Neural progenitor cell (in vitro differentiated cells): ENCODE data around the gene FHDC1. TPM values are rescaled to one million over a fixed set of nuclear protein-coding genes. Genes with fewer than 3 reads are reported as not detected.

Source experiments
- DNase-seq: peaks from one replicate; pipeline ENCODE4 v3.0.0-alpha.2; 2016; ENCODE audit warnings: low spot score
- H2AFZ ChIP-seq: fragments of 200-600 bp; sonication (generic); replicated peaks from 2 replicates; pipeline ENCODE4 v1.6.1; 2016; ENCODE audit warnings: antibody characterized with exemption
- H3F3A ChIP-seq: fragments of 200-600 bp; sonication (generic); 2 replicates; pipeline ENCODE4 v1.6.1; 2016; ENCODE audit warnings: antibody characterized with exemption, low read depth
- H3K27ac ChIP-seq: fragments of 200-600 bp; sonication (generic); 2 replicates; pipeline ENCODE4 v1.5.1; 2016; ENCODE audit warnings: mild to moderate bottlenecking
- H3K27me3 ChIP-seq: fragments of 200-600 bp; sonication (generic); 2 replicates; pipeline ENCODE4 v1.6.1; 2016; ENCODE audit warnings: mild to moderate bottlenecking, moderate library complexity
- H3K36me3 ChIP-seq: fragments of 200-600 bp; sonication (generic); 2 replicates; pipeline ENCODE4 v1.5.1; 2016
- H3K4me1 ChIP-seq: fragments of 200-600 bp; sonication (generic); 2 replicates; pipeline ENCODE4 v1.6.1; 2016; ENCODE audit warnings: mixed run types
- H3K4me2 ChIP-seq: fragments of 200-600 bp; sonication (generic); 2 replicates; pipeline ENCODE4 v1.6.1; 2016
- H3K4me3 ChIP-seq: fragments of 200-600 bp; sonication (generic); 2 replicates; pipeline ENCODE4 v1.5.1; 2016
- H3K79me2 ChIP-seq: fragments of 200-600 bp; sonication (generic); 2 replicates; pipeline ENCODE4 v1.6.1; 2016; ENCODE audit warnings: low read depth
- H3K9ac ChIP-seq: fragments of 200-600 bp; sonication (generic); 2 replicates; pipeline ENCODE4 v1.6.1; 2016
- H3K9me3 ChIP-seq: fragments of 200-600 bp; sonication (generic); 2 replicates; pipeline ENCODE4 v1.5.1; 2016; ENCODE audit warnings: low read depth
- H4K20me1 ChIP-seq: fragments of 200-600 bp; sonication (generic); 2 replicates; pipeline ENCODE4 v1.6.1; 2016; ENCODE audit warnings: low read depth
- H3K27ac Mint-ChIP-seq: 3 replicates; pipeline ENCODE4 v1.8.0; 2021; ENCODE audit warnings: mixed read lengths
- H3K27me3 Mint-ChIP-seq: 2 replicates; pipeline ENCODE4 v1.8.0; 2022; ENCODE audit warnings: low read depth, mild to moderate bottlenecking, inconsistent platforms, moderate library complexity, mixed read lengths; ENCODE audit not compliant: insufficient read depth
- H3K36me3 Mint-ChIP-seq: 3 replicates; pipeline ENCODE4 v1.8.0; 2021; ENCODE audit warnings: mixed read lengths
- H3K4me1 Mint-ChIP-seq: 3 replicates; pipeline ENCODE4 v1.8.0; 2021; ENCODE audit warnings: mixed read lengths
- H3K4me3 Mint-ChIP-seq: 3 replicates; pipeline ENCODE4 v1.8.0; 2021; ENCODE audit warnings: mild to moderate bottlenecking, moderate library complexity, mixed read lengths
- H3K9me3 Mint-ChIP-seq: 3 replicates; pipeline ENCODE4 v1.8.0; 2020; ENCODE audit warnings: mixed read lengths
- EZH2 ChIP-seq: fragments of 200-600 bp; sonication (generic); IDR thresholded peaks from 2 replicates; pipeline ENCODE4 v1.6.1; 2017; ENCODE audit warnings: antibody characterized with exemption, mild to moderate bottlenecking, moderate library complexity
- EZH2phosphoT487 ChIP-seq: fragments of 200-600 bp; sonication (generic); IDR thresholded peaks from 2 replicates; pipeline ENCODE4 v1.6.1; 2017; ENCODE audit warnings: antibody characterized with exemption
- total RNA-seq: library from RNA; depleted of rRNA; stranded (reverse); fragments of >200 nt; gene quantifications from 2 replicates; pipeline ENCODE4 v1.2.3, GENCODE V29; 2015; ENCODE audit warnings: low replicate concordance
- TF ChIP-seq, protein P1 (sequence below): fragments of 200-600 bp; sonication (generic); IDR thresholded peaks from 2 replicates; pipeline ENCODE4 v1.5.1; 2017; ENCODE audit warnings: antibody characterized with exemption, mild to moderate bottlenecking

The FHDC1 gene
- total RNA-seq, 1 donor from 2014 or later = 3.0 TPM

DNA sequence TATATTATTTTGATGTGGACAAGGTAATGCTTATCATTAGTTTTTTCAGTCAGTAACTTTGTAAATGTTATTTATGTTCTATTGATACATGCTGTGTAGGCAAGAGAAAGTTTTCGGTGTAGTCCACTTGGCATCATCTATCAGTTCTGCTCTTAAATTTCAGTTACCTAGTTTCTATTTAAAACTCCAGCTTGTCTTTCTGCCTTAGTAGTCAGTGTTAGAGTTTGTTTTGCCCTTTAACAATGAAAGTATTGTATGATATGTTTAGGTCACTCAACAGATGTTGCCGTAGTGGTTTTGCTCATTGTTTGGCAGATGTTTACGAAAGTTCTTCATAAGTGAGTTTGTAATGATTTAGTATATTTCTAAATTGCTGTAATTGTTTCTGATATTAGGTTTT, 34.9 kb upstream of the FHDC1 start:
- Mint-ChIP-seq H3K4me1 (peaks cover 4% of the 10 kb centered on the region), H3K36me3 (peaks cover 5% of the 10 kb centered on the region), H3K27ac (no peak overlapping the region), H3K4me3 (no peak overlapping the region), H3K27me3 (no peaks in the 10 kb centered on the region), H3K9me3 (no peaks in the 10 kb centered on the region)
- Histone ChIP-seq H3K9me3 (no peaks in the 10 kb centered on the region), H2AFZ (no peak overlapping the region), H3F3A (no peaks in the 10 kb centered on the region), H3K4me3 (no peak overlapping the region), H4K20me1 (no peaks in the 10 kb centered on the region), H3K27ac (no peak overlapping the region), H3K4me2 (no peak overlapping the region), H3K36me3 (no peaks in the 10 kb centered on the region), H3K79me2 (no peaks in the 10 kb centered on the region), H3K27me3 (no peaks in the 10 kb centered on the region), H3K4me1 (peaks cover 14% of the 10 kb centered on the region), H3K9ac (no peak overlapping the region)
- TF ChIP-seq, protein P1, sequence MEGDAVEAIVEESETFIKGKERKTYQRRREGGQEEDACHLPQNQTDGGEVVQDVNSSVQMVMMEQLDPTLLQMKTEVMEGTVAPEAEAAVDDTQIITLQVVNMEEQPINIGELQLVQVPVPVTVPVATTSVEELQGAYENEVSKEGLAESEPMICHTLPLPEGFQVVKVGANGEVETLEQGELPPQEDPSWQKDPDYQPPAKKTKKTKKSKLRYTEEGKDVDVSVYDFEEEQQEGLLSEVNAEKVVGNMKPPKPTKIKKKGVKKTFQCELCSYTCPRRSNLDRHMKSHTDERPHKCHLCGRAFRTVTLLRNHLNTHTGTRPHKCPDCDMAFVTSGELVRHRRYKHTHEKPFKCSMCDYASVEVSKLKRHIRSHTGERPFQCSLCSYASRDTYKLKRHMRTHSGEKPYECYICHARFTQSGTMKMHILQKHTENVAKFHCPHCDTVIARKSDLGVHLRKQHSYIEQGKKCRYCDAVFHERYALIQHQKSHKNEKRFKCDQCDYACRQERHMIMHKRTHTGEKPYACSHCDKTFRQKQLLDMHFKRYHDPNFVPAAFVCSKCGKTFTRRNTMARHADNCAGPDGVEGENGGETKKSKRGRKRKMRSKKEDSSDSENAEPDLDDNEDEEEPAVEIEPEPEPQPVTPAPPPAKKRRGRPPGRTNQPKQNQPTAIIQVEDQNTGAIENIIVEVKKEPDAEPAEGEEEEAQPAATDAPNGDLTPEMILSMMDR = no peak
- TF ChIP-seq EZH2phosphoT487 = no peak
- no peak for TF ChIP-seq EZH2
- DNase-seq = no peak

DNA sequence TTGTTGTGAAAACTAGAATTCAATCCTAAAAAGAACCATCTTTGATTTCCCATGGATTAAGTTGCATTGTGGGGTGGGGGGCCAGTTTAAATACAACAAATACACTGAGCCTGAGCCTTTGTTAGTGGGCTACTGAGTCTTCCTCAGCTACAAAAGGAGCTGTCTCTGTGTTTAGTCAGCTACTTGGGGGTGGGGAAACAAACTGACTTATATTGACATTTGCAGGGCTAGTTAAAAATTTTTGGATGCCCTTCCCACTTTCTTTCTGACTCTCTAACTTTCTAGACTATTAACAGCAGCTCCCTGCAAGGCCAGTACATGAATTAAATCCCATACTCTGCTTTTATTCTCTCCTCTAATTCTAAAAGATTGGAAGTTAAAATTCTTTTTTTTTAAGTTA, 32.5 kb upstream of the FHDC1 start:
- Histone ChIP-seq H3K4me3 (no peak overlapping the region), H3K27me3 (no peaks in the 10 kb centered on the region), H3K9me3 (no peaks in the 10 kb centered on the region), H2AFZ (no peak overlapping the region), H3K79me2 (no peaks in the 10 kb centered on the region), H3K4me2 (peak overlapping the region; percentile 59), H4K20me1 (no peaks in the 10 kb centered on the region), H3K36me3 (no peaks in the 10 kb centered on the region), H3K27ac (no peak overlapping the region), H3F3A (no peaks in the 10 kb centered on the region), H3K9ac (no peak overlapping the region), H3K4me1 (peaks cover 14% of the 10 kb centered on the region)
- H3K27ac Mint-ChIP-seq = no peak overlapping the region
- H3K27me3 Mint-ChIP-seq = no peaks in the 10 kb centered on the region
- DNase-seq = peak; percentile 38
- no peaks in the 10 kb centered on the region for H3K9me3 Mint-ChIP-seq
- TF ChIP-seq EZH2 (no peak), EZH2phosphoT487 (no peak)
- TF ChIP-seq, protein P1 = no peak
- peaks cover 4% of the 10 kb centered on the region for H3K4me1 Mint-ChIP-seq
- peaks cover 9% of the 10 kb centered on the region for H3K36me3 Mint-ChIP-seq
- no peak overlapping the region for H3K4me3 Mint-ChIP-seq

DNA sequence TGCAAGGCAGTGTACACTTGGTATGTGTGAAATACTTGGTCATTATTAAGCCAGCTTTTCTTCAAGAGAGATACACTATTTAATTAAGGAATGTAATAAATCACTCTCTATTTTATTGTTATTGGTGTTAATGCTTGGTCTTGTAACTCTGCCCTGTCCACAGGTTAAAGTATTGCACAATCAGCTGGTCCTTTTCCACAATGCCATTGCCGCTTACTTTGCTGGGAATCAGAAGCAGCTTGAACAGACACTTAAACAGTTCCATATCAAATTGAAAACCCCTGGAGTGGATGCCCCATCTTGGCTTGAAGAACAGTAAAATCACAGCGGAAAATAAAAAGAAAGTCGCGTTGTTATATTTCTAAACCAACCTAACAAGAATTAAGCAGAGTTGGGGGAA, 26.2 kb upstream of the FHDC1 start:
- Mint-ChIP-seq H3K27ac (no peak overlapping the region), H3K4me3 (no peak overlapping the region), H3K27me3 (no peaks in the 10 kb centered on the region), H3K9me3 (no peaks in the 10 kb centered on the region), H3K36me3 (peaks cover 20% of the 10 kb centered on the region), H3K4me1 (no peaks in the 10 kb centered on the region)
- no peaks in the 10 kb centered on the region for H3K9me3 ChIP-seq
- H3K27me3 ChIP-seq = no peaks in the 10 kb centered on the region
- H3K36me3 ChIP-seq = peaks cover 5% of the 10 kb centered on the region
- no peak overlapping the region for H2AFZ ChIP-seq
- no peaks in the 10 kb centered on the region for H4K20me1 ChIP-seq
- no peak overlapping the region for H3K9ac ChIP-seq
- H3K27ac ChIP-seq = no peak overlapping the region
- no peaks in the 10 kb centered on the region for H3K4me1 ChIP-seq
- no peaks in the 10 kb centered on the region for H3F3A ChIP-seq
- no peaks in the 10 kb centered on the region for H3K79me2 ChIP-seq
- H3K4me2 ChIP-seq = no peak overlapping the region
- TF ChIP-seq EZH2phosphoT487 (no peak), EZH2 (no peak)
- TF ChIP-seq, protein P1 = no peak
- no peak overlapping the region for H3K4me3 ChIP-seq
- DNase-seq = no peak

DNA sequence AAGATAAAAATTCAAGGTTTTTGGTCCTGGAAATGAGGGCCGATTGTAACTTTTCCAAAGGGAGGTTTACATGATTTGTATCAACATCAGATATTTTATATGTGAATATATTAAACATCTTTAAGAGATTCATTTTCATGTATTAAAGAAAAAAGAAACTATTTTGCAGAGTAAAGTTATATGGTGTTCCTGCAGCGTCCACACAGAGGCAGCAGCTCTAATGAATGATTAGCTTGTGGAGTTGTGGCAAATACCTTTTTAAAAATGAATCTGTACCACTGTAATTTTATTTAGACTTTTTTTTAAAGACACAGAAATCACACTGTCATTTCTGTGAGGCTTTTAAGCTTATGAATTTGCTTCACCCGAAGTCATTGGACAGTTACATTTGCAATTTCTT, 25.6 kb upstream of the FHDC1 start:
- DNase-seq = no peak
- Mint-ChIP-seq H3K27ac (no peak overlapping the region), H3K9me3 (no peaks in the 10 kb centered on the region), H3K4me1 (no peaks in the 10 kb centered on the region), H3K27me3 (no peaks in the 10 kb centered on the region), H3K36me3 (peaks cover 20% of the 10 kb centered on the region), H3K4me3 (no peak overlapping the region)
- no peaks in the 10 kb centered on the region for H3K79me2 ChIP-seq
- H3K4me3 ChIP-seq = no peak overlapping the region
- no peak overlapping the region for H3K27ac ChIP-seq
- peaks cover 5% of the 10 kb centered on the region for H3K36me3 ChIP-seq
- H2AFZ ChIP-seq = no peak overlapping the region
- TF ChIP-seq EZH2phosphoT487 (no peak), EZH2 (no peak)
- TF ChIP-seq, protein P1 = no peak
- no peaks in the 10 kb centered on the region for H3F3A ChIP-seq
- no peak overlapping the region for H3K4me2 ChIP-seq
- no peak overlapping the region for H3K9ac ChIP-seq
- H4K20me1 ChIP-seq = no peaks in the 10 kb centered on the region
- no peaks in the 10 kb centered on the region for H3K27me3 ChIP-seq
- H3K4me1 ChIP-seq = no peaks in the 10 kb centered on the region
- no peaks in the 10 kb centered on the region for H3K9me3 ChIP-seq
